DOHH2 (cell line): ENCODE measurements around the gene CADPS.

Experiments used
- H3F3A ChIP-seq: fragments of 200-600 bp; sonication (generic), shearing (Covaris generic); 2 replicates; pipeline ENCODE4 v1.6.0; 2016; ENCODE audit warnings: antibody characterized with exemption, mild to moderate bottlenecking; ENCODE audit not compliant: control insufficient read depth, insufficient read depth
- H3K27ac ChIP-seq: fragments of 200-600 bp; sonication (generic); 2 replicates; pipeline ENCODE4 v1.5.1; 2014; ENCODE audit warnings: low read depth, mild to moderate bottlenecking, low read length, moderate library complexity
- H3K27me3 ChIP-seq: fragments of 200-600 bp; sonication (generic); 2 replicates; pipeline ENCODE4 v1.6.1; 2014; ENCODE audit warnings: mild to moderate bottlenecking, low read length, mixed read lengths; ENCODE audit not compliant: control insufficient read depth
- H3K36me3 ChIP-seq: fragments of 200-600 bp; sonication (generic); 2 replicates; pipeline ENCODE4 v1.6.1; 2014; ENCODE audit warnings: mild to moderate bottlenecking, low read length, moderate library complexity, mixed read lengths; ENCODE audit not compliant: control insufficient read depth
- H3K4me1 ChIP-seq: fragments of 200-600 bp; sonication (generic); 2 replicates; pipeline ENCODE4 v1.6.1; 2014; ENCODE audit warnings: mild to moderate bottlenecking, low read length, mixed read lengths; ENCODE audit not compliant: control insufficient read depth
- H3K4me2 ChIP-seq: fragments of 200-600 bp; sonication (generic); 2 replicates; pipeline ENCODE4 v1.6.0; 2014; ENCODE audit warnings: mild to moderate bottlenecking, low read length, moderate library complexity
- H3K4me3 ChIP-seq: fragments of 200-600 bp; sonication (generic); 2 replicates; pipeline ENCODE4 v1.5.1; 2014; ENCODE audit warnings: mild to moderate bottlenecking, low read length, mixed read lengths
- H3K79me2 ChIP-seq: fragments of 200-600 bp; sonication (generic); 2 replicates; pipeline ENCODE4 v1.6.1; 2014; ENCODE audit warnings: mild to moderate bottlenecking, low read length, mixed read lengths; ENCODE audit not compliant: control insufficient read depth
- H3K9me2 ChIP-seq: fragments of 200-600 bp; sonication (generic); replicated peaks from 2 replicates; pipeline ENCODE4 v1.6.1; 2014; ENCODE audit warnings: mild to moderate bottlenecking, low read length, mixed read lengths; ENCODE audit not compliant: control insufficient read depth
- H3K9me3 ChIP-seq: fragments of 200-600 bp; sonication (generic); 2 replicates; pipeline ENCODE4 v1.6.1; 2014; ENCODE audit warnings: antibody characterized with exemption, low read length, mixed read lengths; ENCODE audit not compliant: control insufficient read depth, insufficient read depth
- H4K20me1 ChIP-seq: fragments of 200-600 bp; sonication (generic); 2 replicates; pipeline ENCODE4 v1.6.0; 2014; ENCODE audit warnings: low read depth, mild to moderate bottlenecking, antibody characterized with exemption, low read length, moderate library complexity; ENCODE audit not compliant: control insufficient read depth, insufficient read depth
- EZH2phosphoT487 ChIP-seq: fragments of 200-600 bp; sonication (generic); IDR thresholded peaks from 2 replicates; pipeline ENCODE4 v1.6.1; 2017; ENCODE audit warnings: borderline replicate concordance, mild to moderate bottlenecking, antibody characterized with exemption, low read length, moderate library complexity, mixed read lengths
- TF ChIP-seq, protein P1 (sequence below): fragments of 200-600 bp; sonication (generic); IDR thresholded peaks from one replicate; pipeline ENCODE4 v1.5.1; 2014; ENCODE audit warnings: antibody characterized with exemption, mild to moderate bottlenecking, low read depth, low read length; ENCODE audit not compliant: poor library complexity, severe bottlenecking

Gene CADPS

DNA sequence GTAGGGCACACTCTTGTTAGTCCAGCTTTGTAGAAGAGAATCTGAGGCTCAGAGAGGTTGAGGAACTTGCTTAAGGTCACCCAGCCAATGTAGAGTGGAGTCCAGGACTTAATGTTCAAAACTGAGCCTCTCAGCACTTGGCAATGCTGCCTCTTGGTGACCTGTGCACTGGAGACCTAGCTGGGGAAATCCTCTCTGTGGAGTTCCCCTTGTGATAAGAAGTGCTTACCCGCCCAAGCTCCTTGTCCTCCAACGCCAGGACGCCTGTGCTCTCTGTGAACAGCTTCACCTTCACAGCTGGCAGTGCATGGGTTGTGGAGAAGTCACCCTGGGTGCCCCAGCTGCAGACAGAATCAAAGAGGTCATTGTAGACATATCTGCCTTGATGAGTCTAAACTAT is 282.8 kb downstream of the CADPS start:
- Histone ChIP-seq H3K27ac (no peak overlapping the region), H3K36me3 (peaks cover 33% of the 10 kb centered on the region), H3K4me3 (no peak overlapping the region), H3K4me2 (no peak overlapping the region), H3K9me2 (no peaks in the 10 kb centered on the region), H3K79me2 (no peaks in the 10 kb centered on the region), H3F3A (no peaks in the 10 kb centered on the region), H3K4me1 (no peaks in the 10 kb centered on the region), H4K20me1 (no peaks in the 10 kb centered on the region), H3K27me3 (no peaks in the 10 kb centered on the region), H3K9me3 (no peaks in the 10 kb centered on the region)
- TF ChIP-seq, protein P1, sequence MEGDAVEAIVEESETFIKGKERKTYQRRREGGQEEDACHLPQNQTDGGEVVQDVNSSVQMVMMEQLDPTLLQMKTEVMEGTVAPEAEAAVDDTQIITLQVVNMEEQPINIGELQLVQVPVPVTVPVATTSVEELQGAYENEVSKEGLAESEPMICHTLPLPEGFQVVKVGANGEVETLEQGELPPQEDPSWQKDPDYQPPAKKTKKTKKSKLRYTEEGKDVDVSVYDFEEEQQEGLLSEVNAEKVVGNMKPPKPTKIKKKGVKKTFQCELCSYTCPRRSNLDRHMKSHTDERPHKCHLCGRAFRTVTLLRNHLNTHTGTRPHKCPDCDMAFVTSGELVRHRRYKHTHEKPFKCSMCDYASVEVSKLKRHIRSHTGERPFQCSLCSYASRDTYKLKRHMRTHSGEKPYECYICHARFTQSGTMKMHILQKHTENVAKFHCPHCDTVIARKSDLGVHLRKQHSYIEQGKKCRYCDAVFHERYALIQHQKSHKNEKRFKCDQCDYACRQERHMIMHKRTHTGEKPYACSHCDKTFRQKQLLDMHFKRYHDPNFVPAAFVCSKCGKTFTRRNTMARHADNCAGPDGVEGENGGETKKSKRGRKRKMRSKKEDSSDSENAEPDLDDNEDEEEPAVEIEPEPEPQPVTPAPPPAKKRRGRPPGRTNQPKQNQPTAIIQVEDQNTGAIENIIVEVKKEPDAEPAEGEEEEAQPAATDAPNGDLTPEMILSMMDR: no peak
- TF ChIP-seq EZH2phosphoT487: no peak

DNA sequence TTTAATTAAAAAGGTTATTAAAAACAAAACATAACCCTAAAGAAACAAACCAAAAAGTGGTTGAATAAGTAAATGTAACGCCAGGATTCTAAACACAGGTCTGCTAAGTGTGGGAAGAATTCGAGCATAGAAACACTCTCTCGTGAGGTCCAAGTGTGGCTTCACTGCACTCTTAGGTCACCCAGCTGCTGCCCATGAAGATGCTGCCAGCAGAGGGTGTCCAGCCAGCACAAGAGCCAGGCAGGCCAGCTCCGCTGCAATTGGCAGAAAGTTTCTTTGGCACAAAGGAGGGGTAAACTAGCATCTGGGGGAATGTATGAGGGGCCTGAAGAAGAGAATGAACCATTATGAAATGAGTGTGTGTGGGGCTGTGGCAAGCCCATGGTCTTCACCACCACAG is 286.1 kb downstream of the CADPS start:
- Histone ChIP-seq H4K20me1 (no peaks in the 10 kb centered on the region), H3K4me3 (no peak overlapping the region), H3K27me3 (no peaks in the 10 kb centered on the region), H3K27ac (no peak overlapping the region), H3K9me2 (no peaks in the 10 kb centered on the region), H3K9me3 (no peaks in the 10 kb centered on the region), H3F3A (no peaks in the 10 kb centered on the region), H3K79me2 (no peaks in the 10 kb centered on the region), H3K4me1 (no peaks in the 10 kb centered on the region), H3K36me3 (peaks cover 49% of the 10 kb centered on the region), H3K4me2 (no peak overlapping the region)
- TF ChIP-seq, protein P1: no peak
- TF ChIP-seq EZH2phosphoT487: no peak

DNA sequence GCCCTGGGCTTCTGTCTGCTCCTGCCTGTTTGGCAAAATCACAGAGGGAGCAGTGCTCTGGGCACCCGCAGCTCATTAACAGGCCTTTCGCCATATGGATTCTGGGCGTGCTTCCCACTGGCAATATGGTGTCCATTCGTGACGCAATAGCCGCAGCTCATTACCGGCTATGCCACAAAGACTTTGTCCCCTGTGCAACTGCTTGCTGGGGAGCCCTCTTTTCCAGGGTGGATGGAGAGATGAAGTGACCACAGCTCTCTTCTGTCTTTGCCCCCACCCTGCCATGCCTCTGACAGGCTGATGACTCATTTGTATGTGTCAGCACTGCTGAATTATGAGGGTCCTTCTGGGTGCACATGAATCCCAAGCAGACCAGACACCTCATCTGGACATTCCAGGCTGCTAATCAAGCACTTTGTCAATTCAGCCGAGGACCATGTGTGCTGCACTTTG is 287.6 kb downstream of the CADPS start:
- peaks cover 57% of the 10 kb centered on the region for H3K36me3 ChIP-seq
- no peak for TF ChIP-seq EZH2phosphoT487
- TF ChIP-seq, protein P1: no peak
- no peak overlapping the region for H3K4me2 ChIP-seq
- no peak overlapping the region for H3K27ac ChIP-seq
- no peaks in the 10 kb centered on the region for H3K4me1 ChIP-seq
- no peaks in the 10 kb centered on the region for H3F3A ChIP-seq
- no peaks in the 10 kb centered on the region for H4K20me1 ChIP-seq
- H3K79me2 ChIP-seq: no peaks in the 10 kb centered on the region
- no peaks in the 10 kb centered on the region for H3K27me3 ChIP-seq
- no peaks in the 10 kb centered on the region for H3K9me2 ChIP-seq
- H3K9me3 ChIP-seq: no peaks in the 10 kb centered on the region
- no peak overlapping the region for H3K4me3 ChIP-seq
